ENCODE results near the gene GPR183. TPM values are rescaled to one million over a fixed set of nuclear protein-coding genes. Genes with fewer than 3 reads are reported as not detected.

Gene GPR183
- polyA plus RNA-seq, 1 donor from 2014 or later: 494 TPM

DNA sequence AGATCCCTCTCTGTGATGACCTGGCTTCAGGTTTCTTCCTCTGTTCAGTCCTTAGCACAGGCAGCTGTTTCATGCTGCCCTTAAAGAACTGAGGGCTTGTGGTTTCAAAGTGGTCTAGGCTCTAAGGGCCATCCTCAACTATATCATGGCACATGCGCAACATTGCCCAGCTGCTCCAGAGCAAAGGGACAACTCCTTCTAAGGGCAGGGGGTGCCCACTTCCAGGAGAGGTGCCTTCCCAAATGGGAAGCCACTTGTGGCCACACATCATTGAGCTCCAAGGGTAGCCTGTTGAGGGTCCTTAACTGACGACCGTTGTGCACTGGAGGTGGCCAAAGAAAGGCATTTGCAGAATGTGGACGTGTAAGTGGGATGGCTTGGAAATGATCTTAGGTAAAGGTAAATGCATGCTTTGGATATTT, 7.3 kb downstream of the GPR183 start:
- H3K36me3 Mint-ChIP-seq: peaks cover 21% of the 10 kb centered on the region
- peak overlapping the region; percentile 56 to 91 (median 83) for H3K4me3 Mint-ChIP-seq

DNA sequence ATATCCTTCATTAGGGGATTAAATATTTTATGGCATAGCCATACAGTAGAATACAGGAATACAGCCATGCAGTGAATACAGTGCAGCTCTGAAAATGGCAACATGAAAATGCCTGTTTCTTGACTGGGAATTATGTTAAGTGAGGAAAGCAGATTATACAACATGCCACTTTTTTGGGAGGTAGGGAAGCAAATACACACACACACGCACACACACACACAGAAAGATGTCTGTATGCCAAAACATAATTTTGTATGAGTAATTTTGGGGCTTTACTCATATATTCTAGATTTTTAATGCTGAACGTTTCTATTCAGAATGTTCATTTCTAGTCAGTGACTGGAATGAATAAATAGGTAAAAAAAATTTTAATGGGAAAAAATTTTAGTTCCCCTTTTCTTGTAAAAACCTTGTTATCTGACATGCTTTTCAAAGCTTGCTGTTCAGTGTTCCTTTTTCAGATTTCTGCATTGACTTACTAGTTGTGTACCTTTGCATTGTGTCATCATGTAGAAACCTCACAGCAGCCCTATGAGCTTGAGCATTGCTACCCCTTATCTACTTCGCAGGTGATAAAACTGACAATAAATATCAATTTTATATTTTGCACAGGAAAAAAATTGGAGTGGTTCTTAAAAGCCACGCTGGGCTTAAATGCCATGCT, 7.8 kb downstream of the GPR183 start:
- Mint-ChIP-seq H3K27ac (peak overlapping the region; percentile 81 to 84 (median 83)), H3K4me1 (peaks cover 72 to 80% (median 79%) of the 10 kb centered on the region in 3 donors), H3K36me3 (peaks cover 16% of the 10 kb centered on the region), H3K9me3 (no peaks in the 10 kb centered on the region), H3K27me3 (no peaks in the 10 kb centered on the region), H3K4me3 (peak overlapping the region; percentile 56 to 91 (median 83))

More for the DNA sequence above, 7.3 kb downstream of the GPR183 start:
- no peaks in the 10 kb centered on the region for H3K9me3 Mint-ChIP-seq
- no peaks in the 10 kb centered on the region for H3K27me3 Mint-ChIP-seq
- peak overlapping the region; percentile 79 to 83 (median 81) for H3K27ac Mint-ChIP-seq
- peaks cover 70 to 81% (median 78%) of the 10 kb centered on the region in 3 donors for H3K4me1 Mint-ChIP-seq

DNA sequence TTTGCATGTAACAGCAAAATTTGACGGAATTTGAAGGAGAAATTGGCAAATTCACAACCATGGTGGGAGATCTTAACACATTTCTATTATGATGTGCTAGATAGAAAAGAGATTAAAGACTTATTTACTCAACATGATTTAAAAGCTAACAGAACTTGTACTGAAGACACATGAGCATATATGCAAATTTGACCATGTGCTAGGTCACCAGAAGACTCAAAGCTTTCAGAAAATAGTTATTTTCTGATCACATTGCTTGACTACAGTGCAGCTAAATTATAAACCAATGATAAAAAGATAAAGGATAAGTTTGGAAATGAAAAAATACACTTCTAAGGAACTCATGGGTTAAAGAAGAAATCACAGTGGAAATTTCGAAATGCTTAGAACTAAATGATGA, 9.1 kb downstream of the GPR183 start:
- Mint-ChIP-seq H3K4me1 (peaks cover 74 to 79% (median 79%) of the 10 kb centered on the region in 3 donors), H3K36me3 (peaks cover 12% of the 10 kb centered on the region), H3K4me3 (peak overlapping the region; percentile 69 to 96 (median 92))

DNA sequence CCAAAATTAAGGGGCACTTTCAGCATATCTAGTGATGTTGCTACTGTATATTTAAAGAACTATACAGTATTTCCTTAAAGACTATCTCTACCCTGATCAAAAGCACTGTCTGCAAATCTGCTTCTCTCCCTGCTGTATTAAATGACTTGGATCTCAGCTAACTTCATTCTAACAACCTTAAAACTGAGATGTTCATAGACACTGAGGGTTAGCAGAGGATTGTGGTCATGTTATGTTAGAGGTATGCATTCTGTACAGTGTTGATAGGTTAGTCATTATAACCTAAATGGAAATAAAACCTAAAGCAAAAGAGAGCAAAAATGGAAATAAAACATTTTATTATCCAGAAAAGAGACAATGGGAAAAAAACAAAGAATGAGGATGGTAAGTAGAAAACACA, 9.9 kb downstream of the GPR183 start:
- Mint-ChIP-seq H3K4me1 (peaks cover 71 to 79% (median 75%) of the 10 kb centered on the region in 3 donors), H3K4me3 (peak overlapping the region; percentile 69 to 96 (median 92)), H3K27me3 (no peaks in the 10 kb centered on the region), H3K27ac (peak overlapping the region; percentile 80 to 94 (median 90)), H3K9me3 (no peaks in the 10 kb centered on the region), H3K36me3 (peaks cover 12% of the 10 kb centered on the region)

More for the DNA sequence above, 9.1 kb downstream of the GPR183 start:
- Mint-ChIP-seq H3K27me3 (no peaks in the 10 kb centered on the region), H3K9me3 (no peaks in the 10 kb centered on the region), H3K27ac (peak overlapping the region; percentile 80 to 94 (median 90))

DNA sequence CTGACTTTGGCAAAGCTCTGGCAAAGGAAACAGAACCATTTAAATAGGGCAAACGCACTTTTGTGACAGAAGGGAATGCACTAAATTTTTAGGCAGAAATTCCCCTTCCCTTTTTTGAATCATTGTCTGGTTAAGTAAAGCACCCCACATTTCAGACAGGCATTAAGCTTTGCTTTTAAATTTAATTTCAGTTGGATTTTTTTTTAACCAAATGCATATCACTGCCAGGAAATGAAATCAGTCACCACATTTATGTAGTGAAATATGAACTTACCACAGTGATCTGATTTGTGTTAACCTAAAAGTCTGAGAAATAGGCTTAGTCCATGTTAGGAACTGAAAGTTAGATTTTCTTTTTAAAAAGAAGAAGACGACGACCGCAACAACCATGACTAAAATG, 10.8 kb downstream of the GPR183 start:
- peak overlapping the region; percentile 75 to 96 (median 92) for H3K4me3 Mint-ChIP-seq
- peak overlapping the region; percentile 80 to 94 (median 91) for H3K27ac Mint-ChIP-seq
- no peaks in the 10 kb centered on the region for H3K9me3 Mint-ChIP-seq
- H3K36me3 Mint-ChIP-seq: peaks cover 12% of the 10 kb centered on the region
- no peaks in the 10 kb centered on the region for H3K27me3 Mint-ChIP-seq
- peaks cover 68 to 73% (median 72%) of the 10 kb centered on the region in 3 donors for H3K4me1 Mint-ChIP-seq

DNA sequence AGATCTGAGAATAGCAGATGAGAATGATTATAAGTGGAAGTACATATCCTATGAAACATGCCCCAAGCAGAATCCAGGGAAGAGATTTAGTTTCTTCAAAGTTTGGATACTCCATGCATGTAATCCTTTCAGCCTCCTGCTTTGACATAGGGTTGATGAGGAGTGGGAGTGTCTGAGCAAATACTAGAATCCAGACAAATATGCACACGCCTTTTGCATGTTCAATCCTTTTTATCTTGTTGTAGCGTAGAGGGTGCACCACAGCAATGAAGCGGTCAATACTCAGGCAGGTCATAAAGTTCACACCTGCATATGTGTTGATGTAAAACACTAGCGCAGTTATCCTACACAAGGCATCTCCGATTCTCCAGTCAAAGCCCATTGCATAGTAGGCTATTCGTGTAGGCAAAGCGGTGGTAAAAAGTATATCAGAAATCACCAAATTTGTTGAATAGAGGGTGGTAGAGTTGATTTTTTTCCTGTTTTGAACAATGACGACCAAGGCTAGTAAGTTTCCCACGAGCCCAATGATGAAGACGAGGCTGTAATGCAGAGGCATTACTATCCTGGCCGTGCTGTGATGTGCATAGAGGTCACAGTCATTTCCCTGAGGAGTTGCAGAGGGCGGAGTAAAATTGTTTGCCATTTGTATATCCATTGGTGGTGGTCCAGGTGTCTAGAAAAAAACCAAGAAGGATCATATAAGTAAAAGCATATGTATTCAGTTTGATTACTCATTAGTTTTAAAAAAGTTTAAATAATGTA, 11.5 kb downstream of the GPR183 start:
- H3K9me3 Mint-ChIP-seq: no peaks in the 10 kb centered on the region
- no peaks in the 10 kb centered on the region for H3K27me3 Mint-ChIP-seq
- peaks cover 69 to 75% (median 75%) of the 10 kb centered on the region in 3 donors for H3K4me1 Mint-ChIP-seq
- peaks cover 14% of the 10 kb centered on the region for H3K36me3 Mint-ChIP-seq
- peak overlapping the region; percentile 54 to 94 (median 80) for H3K27ac Mint-ChIP-seq
- H3K4me3 Mint-ChIP-seq: peak overlapping the region; percentile 61 to 93 (median 69)

DNA sequence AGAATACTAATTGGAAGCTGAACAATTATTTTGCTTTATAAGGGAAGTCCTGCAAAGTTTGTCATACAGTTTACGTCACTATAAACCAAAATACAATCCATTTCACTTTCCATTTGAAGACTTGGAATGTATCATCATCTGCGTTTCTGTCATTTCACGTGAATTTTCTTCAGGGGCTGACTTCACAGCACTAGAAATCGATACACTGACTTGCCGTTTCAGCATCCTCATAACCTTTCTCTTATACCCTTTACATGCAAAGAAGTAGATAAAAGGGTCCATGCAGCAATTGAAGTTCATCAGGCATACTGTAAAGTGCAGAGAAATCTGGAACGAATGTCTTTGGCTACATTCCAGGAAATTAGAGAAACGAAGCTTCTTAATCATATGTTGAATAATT, 12.2 kb downstream of the GPR183 start:
- Mint-ChIP-seq H3K9me3 (no peaks in the 10 kb centered on the region), H3K27me3 (no peaks in the 10 kb centered on the region), H3K27ac (peak overlapping the region; percentile 54 to 94 (median 80)), H3K4me3 (peak overlapping the region in 2 of 4 donors; percentile 69 to 93), H3K4me1 (peaks cover 69 to 73% (median 73%) of the 10 kb centered on the region in 3 donors), H3K36me3 (peaks cover 13% of the 10 kb centered on the region)

DNA sequence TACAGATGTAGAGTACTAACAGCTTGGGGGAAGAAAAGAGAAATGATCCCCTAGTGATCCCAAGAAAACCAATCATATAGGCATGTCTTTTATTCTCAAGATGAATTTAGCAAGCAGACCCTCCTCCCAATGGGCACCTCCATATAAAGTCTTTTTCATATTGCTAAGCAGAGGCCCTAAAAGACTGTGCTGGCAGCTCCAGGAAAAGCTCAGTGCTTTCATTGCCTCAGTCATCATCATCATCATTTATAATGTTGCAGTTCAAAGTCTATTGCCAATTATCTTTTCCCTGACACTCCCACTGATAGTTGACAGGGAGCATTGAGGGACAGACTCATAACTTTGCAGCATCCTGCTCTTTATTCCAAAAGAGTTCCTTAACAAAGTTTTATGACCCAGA, 13.0 kb downstream of the GPR183 start:
- Mint-ChIP-seq H3K27me3 (no peaks in the 10 kb centered on the region), H3K36me3 (peaks cover 13% of the 10 kb centered on the region), H3K9me3 (no peaks in the 10 kb centered on the region), H3K27ac (peak overlapping the region in 2 of 3 donors; percentile 39 to 75), H3K4me3 (peak overlapping the region in 3 of 4 donors; percentile 37 to 87 (median 52)), H3K4me1 (peaks cover 69 to 73% (median 72%) of the 10 kb centered on the region in 3 donors)

DNA sequence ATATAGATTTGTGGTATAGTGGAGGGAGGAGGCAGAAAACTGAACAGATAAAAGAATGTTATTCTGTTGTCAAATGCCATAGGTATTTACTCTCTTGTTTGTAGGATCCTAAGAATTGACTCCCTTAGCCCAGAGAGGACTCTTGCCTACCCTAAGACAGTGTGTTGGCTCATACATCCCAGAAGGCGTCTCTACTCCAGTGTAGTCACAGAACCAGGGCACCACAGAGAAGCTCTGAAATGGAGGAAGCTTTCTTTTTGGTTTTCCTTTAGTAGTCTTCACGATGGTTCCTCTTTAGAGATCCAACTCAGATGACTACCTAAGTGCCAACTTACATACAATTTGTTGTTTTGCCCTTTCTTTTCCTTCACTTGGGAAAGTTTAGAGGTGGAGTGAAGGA, 14.0 kb downstream of the GPR183 start:
- H3K27ac Mint-ChIP-seq: peak overlapping the region; percentile 47 to 65 (median 55)
- H3K36me3 Mint-ChIP-seq: peaks cover 13% of the 10 kb centered on the region
- H3K4me3 Mint-ChIP-seq: peak overlapping the region in 2 of 4 donors; percentile 36 to 57
- no peaks in the 10 kb centered on the region for H3K9me3 Mint-ChIP-seq
- peaks cover 73 to 76% (median 75%) of the 10 kb centered on the region in 3 donors for H3K4me1 Mint-ChIP-seq
- H3K27me3 Mint-ChIP-seq: no peaks in the 10 kb centered on the region

DNA sequence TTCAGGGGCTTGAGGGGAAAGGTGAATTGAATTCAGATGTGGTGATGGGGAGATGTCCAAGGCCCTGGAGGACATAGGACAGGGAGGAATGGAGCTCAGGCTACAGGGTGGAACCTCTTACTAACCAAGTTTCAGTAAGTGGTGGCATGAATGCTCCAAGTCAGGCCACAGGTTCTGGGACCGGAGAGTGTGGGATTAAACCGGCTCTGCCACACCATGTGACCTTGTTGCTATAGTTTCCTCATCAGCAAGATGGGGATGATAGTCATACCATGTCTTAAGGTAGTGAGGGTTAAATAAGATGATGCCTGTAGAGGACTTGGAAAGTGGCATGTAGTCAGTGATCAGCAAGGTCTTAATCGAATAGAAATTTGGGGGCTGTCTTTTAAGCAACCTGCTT, 16.3 kb downstream of the GPR183 start:
- Mint-ChIP-seq H3K27ac (peak overlapping the region in 2 of 3 donors; percentile 57 to 75), H3K36me3 (peaks cover 14% of the 10 kb centered on the region), H3K4me3 (no peak overlapping the region), H3K4me1 (peaks cover 66 to 75% (median 73%) of the 10 kb centered on the region in 3 donors), H3K9me3 (no peaks in the 10 kb centered on the region), H3K27me3 (no peaks in the 10 kb centered on the region)

DNA sequence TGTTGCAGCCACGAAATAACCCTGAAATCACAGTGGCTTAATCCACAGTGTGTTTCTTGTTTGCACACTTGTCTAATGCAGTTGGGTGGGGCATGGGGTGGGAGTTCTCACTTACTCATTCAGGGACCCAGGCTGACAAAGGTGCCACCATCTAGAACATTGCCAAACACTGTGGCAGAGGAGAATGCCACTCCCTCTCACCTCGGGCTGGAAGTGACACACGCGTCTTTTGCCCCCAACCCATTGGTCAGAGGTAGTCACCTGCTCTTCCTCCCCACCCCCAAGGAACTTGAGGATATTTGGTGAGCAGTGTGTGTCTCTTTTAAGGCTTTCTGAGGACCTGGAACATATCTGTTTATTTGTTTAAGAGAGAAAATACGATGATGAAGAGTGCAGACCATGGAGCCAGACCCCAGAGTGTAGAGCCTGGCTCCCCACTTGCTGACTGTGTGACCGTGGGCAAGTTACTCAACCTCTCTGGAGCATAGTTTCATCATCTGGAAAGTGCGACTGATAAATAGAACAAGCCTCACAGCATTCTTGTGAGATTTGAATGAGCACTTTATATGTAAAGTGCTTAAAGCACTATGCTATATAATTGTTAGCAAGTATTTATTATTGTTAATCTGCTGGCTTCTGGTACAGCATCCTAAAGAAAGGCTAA, 17.4 kb downstream of the GPR183 start:
- H3K36me3 Mint-ChIP-seq: peaks cover 14% of the 10 kb centered on the region
- peak overlapping the region in 2 of 3 donors; percentile 75 to 91 for H3K27ac Mint-ChIP-seq
- H3K9me3 Mint-ChIP-seq: no peaks in the 10 kb centered on the region
- no peaks in the 10 kb centered on the region for H3K27me3 Mint-ChIP-seq
- H3K4me1 Mint-ChIP-seq: peaks cover 61 to 71% (median 67%) of the 10 kb centered on the region in 3 donors
- H3K4me3 Mint-ChIP-seq: no peak overlapping the region

DNA sequence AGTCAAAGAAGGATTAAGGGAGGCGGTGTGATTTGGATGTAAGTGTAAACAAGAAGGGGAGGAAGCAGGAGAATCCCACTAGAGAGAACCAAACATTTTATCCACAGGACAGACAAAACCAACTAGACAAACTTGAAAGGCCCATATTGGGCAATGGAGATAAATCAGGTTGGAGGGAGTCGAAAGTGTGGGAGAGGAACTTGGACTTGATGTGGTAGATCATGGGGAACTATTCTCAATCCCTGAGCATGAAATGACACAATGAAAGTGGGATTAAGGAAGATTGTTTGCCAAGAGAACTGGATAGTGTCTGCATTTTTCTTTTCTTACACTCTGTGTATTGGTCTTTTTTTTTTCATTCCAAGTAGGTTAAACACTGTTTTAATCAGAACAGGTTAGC, 17.9 kb downstream of the GPR183 start:
- Mint-ChIP-seq H3K27me3 (no peaks in the 10 kb centered on the region), H3K4me1 (peaks cover 61 to 74% (median 70%) of the 10 kb centered on the region in 3 donors), H3K9me3 (no peaks in the 10 kb centered on the region), H3K27ac (peak overlapping the region in 2 of 3 donors; percentile 76 to 82), H3K4me3 (peak overlapping the region in 2 of 4 donors; percentile 75 to 76), H3K36me3 (peaks cover 13% of the 10 kb centered on the region)

DNA sequence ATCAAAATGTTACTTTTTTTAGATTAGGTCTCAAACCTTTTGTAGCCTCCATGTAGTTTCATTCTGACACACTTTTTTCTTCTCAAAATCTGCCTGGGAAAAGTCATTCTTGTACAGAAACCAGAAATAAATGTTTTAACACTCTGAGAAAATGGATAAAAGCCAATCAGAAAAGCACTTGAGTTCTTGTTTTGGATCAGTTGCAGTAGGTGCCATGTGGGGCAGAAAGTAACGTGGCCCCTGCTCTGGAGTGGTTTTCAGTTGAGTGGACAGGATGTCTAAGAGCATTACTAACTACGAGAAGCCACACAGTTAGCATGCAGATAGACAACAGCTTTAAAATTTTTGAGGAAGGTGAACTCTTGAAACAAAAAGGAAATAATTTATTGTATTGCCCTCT, 19.1 kb downstream of the GPR183 start:
- peak overlapping the region in 3 of 4 donors; percentile 48 to 76 (median 53) for H3K4me3 Mint-ChIP-seq
- no peaks in the 10 kb centered on the region for H3K9me3 Mint-ChIP-seq
- H3K36me3 Mint-ChIP-seq: peaks cover 9% of the 10 kb centered on the region
- no peaks in the 10 kb centered on the region for H3K27me3 Mint-ChIP-seq
- H3K27ac Mint-ChIP-seq: peak overlapping the region; percentile 26 to 88 (median 54)
- H3K4me1 Mint-ChIP-seq: peaks cover 52 to 70% (median 60%) of the 10 kb centered on the region in 3 donors

DNA sequence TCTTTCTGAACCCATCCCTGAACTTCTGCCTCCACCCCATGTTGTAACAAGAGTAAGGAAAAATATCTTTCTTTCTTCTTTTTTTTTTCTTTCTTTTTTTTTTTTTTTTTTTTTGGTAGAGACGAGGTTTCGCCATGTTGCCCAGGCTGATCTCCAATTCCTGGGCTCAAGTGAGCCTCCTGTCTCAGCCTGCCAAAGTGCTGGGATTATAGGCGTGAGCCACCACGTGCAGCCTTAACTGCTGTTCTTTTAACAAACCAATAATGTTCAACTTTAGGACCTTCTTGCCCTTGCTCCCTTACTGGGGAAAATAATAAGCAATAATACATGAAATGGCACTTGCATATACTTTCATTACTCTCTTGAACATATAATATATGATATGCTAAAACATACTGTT, 19.6 kb downstream of the GPR183 start:
- peak overlapping the region in 1 of 3 donors; percentile 88 for H3K27ac Mint-ChIP-seq
- H3K4me3 Mint-ChIP-seq: peak overlapping the region in 3 of 4 donors; percentile 22 to 53 (median 41)
- peaks cover 9% of the 10 kb centered on the region for H3K36me3 Mint-ChIP-seq
- peaks cover 54 to 72% (median 62%) of the 10 kb centered on the region in 3 donors for H3K4me1 Mint-ChIP-seq
- no peaks in the 10 kb centered on the region for H3K9me3 Mint-ChIP-seq
- H3K27me3 Mint-ChIP-seq: no peaks in the 10 kb centered on the region
